SK-N-SH (cell line): ENCODE results near the gene SATB1. TPM values are rescaled to one million over a fixed set of nuclear protein-coding genes. Genes with fewer than 3 reads are reported as not detected.

ENCODE experiments used
- CTCF ChIA-PET: fragments of 300-600, 350-600 bp; formaldehyde crosslinking; extraction: SDS; loops from one replicate; lab custom pipeline; 2021; lab: Yijun Ruan, JAX
- POLR2A ChIA-PET: fragments of 350-600 bp; sonication (Branson Sonifier 250); formaldehyde crosslinking; extraction: SDS; loops from one replicate; lab custom pipeline; 2020; ENCODE audit warnings: antibody characterized with exemption, inconsistent platforms; lab: Yijun Ruan, JAX
- DNase-seq: peaks from one replicate; pipeline ENCODE4 v3.0.0; 2012
- H2AFZ ChIP-seq: fragments of 200-600 bp; sonication (generic); 2 replicates; pipeline ENCODE4 v1.8.1; 2016; ENCODE audit warnings: antibody characterized with exemption, mild to moderate bottlenecking, low read depth
- H3F3A ChIP-seq: fragments of 200-600 bp; sonication (generic); replicated peaks from 2 replicates; pipeline ENCODE3; 2016; ENCODE audit warnings: antibody characterized with exemption, mild to moderate bottlenecking; ENCODE audit not compliant: insufficient read depth
- H3K27ac ChIP-seq, 2 experiments: fragments of 200-500 bp in 1 of 2; fragments of 200-600 bp in 1 of 2; sonication (Bioruptor generic) in 1 of 2; sonication (generic), shearing (Covaris generic) in 1 of 2; 2 replicates each; pipeline versions ENCODE4 v1.5.1 to v1.6.1; 2014 to 2016; ENCODE audit warnings: low read depth in 2 of 2, inconsistent platforms in 1 of 2, low read length in 1 of 2, mild to moderate bottlenecking in 1 of 2, mixed read lengths in 1 of 2
- H3K27me3 ChIP-seq: fragments of 200-600 bp; sonication (generic), shearing (Covaris generic); 2 replicates; pipeline ENCODE4 v1.6.1; 2016; ENCODE audit warnings: mixed run types; ENCODE audit not compliant: insufficient read depth
- H3K36me3 ChIP-seq, 2 experiments: fragments of 200-500 bp in 1 of 2; fragments of 200-600 bp in 1 of 2; sonication (Bioruptor generic) in 1 of 2; sonication (generic) in 1 of 2; replicated peaks in 1 of 2; 2 replicates each; pipeline versions ENCODE3 to v1.5.1; 2014 to 2016; ENCODE audit warnings: low read length in 1 of 2, mild to moderate bottlenecking in 1 of 2; ENCODE audit not compliant: insufficient read depth in 2 of 2, control insufficient read depth in 1 of 2
- H3K4me1 ChIP-seq, 2 experiments: fragments of 200-500 bp in 1 of 2; fragments of 200-600 bp in 1 of 2; sonication (Bioruptor generic) in 1 of 2; sonication (generic), shearing (Covaris generic) in 1 of 2; 2 replicates each; pipeline versions ENCODE4 v1.5.1 to v1.6.1; 2014 to 2016; ENCODE audit warnings: low read depth in 1 of 2, low read length in 1 of 2, mixed run types in 1 of 2; ENCODE audit not compliant: insufficient read depth in 2 of 2, control insufficient read depth in 1 of 2
- H3K4me2 ChIP-seq: fragments of 200-600 bp; sonication (generic), shearing (Covaris generic); 2 replicates; pipeline ENCODE4 v1.6.1; 2017; ENCODE audit warnings: mixed run types
- H3K4me3 ChIP-seq, 2 experiments: fragments of 200-500 bp in 1 of 2; fragments of 200-600 bp in 1 of 2; sonication (Bioruptor generic) in 1 of 2; sonication (generic), shearing (Covaris generic) in 1 of 2; 2 replicates each; pipeline versions ENCODE4 v1.5.1 to v1.8.1; 2014 to 2016; ENCODE audit warnings: low read depth in 2 of 2, inconsistent platforms in 1 of 2, low read length in 1 of 2, mild to moderate bottlenecking in 1 of 2, mixed read lengths in 1 of 2, moderate library complexity in 1 of 2
- H3K79me2 ChIP-seq: fragments of 200-600 bp; sonication (generic); 2 replicates; pipeline ENCODE4 v1.8.1; 2017; ENCODE audit warnings: mild to moderate bottlenecking; ENCODE audit not compliant: insufficient read depth
- H3K9ac ChIP-seq: fragments of 200-600 bp; sonication (generic); 2 replicates; pipeline ENCODE4 v1.6.1; 2017; ENCODE audit warnings: mixed run types
- H3K9me2 ChIP-seq: fragments of 200-600 bp; sonication (generic); 2 replicates; pipeline ENCODE4 v1.6.1; 2017; ENCODE audit warnings: mixed run types
- H3K9me3 ChIP-seq: fragments of 200-600 bp; sonication (generic); 2 replicates; pipeline ENCODE4 v1.6.1; 2017; ENCODE audit warnings: mixed run types, mild to moderate bottlenecking, moderate library complexity
- H4K20me1 ChIP-seq: fragments of 200-600 bp; sonication (generic); 2 replicates; pipeline ENCODE4 v1.6.1; 2017; ENCODE audit warnings: mild to moderate bottlenecking, mixed run types; ENCODE audit not compliant: insufficient read depth
- CHD2 ChIP-seq: fragments of 150-350 bp; IDR thresholded peaks from 2 replicates; pipeline ENCODE4 v1.6.1; 2018; ENCODE audit warnings: low read length; ENCODE audit not compliant: partially characterized antibody
- ELF1 ChIP-seq: IDR thresholded peaks from 2 replicates; pipeline ENCODE4 v1.4.0; 2012
- EP300 ChIP-seq, 2 experiments: IDR thresholded peaks; 2 replicates each; pipeline versions ENCODE4 v1.4.0 to v1.6.1; 2012; ENCODE audit warnings: borderline replicate concordance in 1 of 2, low read depth in 1 of 2, low read length in 1 of 2
- EZH2phosphoT487 ChIP-seq: fragments of 200-600 bp; sonication (generic); IDR thresholded peaks from 2 replicates; pipeline ENCODE4 v1.6.1; 2017; ENCODE audit warnings: low read depth, mixed run types, mild to moderate bottlenecking, antibody characterized with exemption, moderate library complexity, borderline replicate concordance
- GABPA ChIP-seq: IDR thresholded peaks from 2 replicates; pipeline ENCODE4 v1.4.0; 2012; ENCODE audit warnings: low read depth, mild to moderate bottlenecking
- JUND ChIP-seq: IDR thresholded peaks from 2 replicates; pipeline ENCODE4 v1.4.0; 2012
- MXI1 ChIP-seq: IDR thresholded peaks from 2 replicates; pipeline ENCODE4 v1.6.1; 2012; ENCODE audit warnings: mild to moderate bottlenecking, low read depth, low read length, improper control_type of control experiment
- NRF1 ChIP-seq: IDR thresholded peaks from 2 replicates; pipeline ENCODE4 v1.6.1; 2012; ENCODE audit warnings: low read depth, mild to moderate bottlenecking, low read length
- RFX5 ChIP-seq: IDR thresholded peaks from 2 replicates; pipeline ENCODE4 v1.6.1; 2012; ENCODE audit warnings: mild to moderate bottlenecking, improper control_type of control experiment, low read length
- RXRA ChIP-seq: IDR thresholded peaks from 2 replicates; pipeline ENCODE4 v1.4.0; 2012; ENCODE audit warnings: low read depth, mild to moderate bottlenecking, borderline replicate concordance
- SMC3 ChIP-seq: IDR thresholded peaks from 2 replicates; pipeline ENCODE4 v1.6.1; 2012; ENCODE audit warnings: low read depth, low read length, improper control_type of control experiment
- TAF1 ChIP-seq: IDR thresholded peaks from 2 replicates; pipeline ENCODE4 v1.6.1; 2012; ENCODE audit warnings: low read depth, mild to moderate bottlenecking, low read length, moderate library complexity, borderline replicate concordance
- TEAD4 ChIP-seq: IDR thresholded peaks from 2 replicates; pipeline ENCODE4 v1.4.0; 2012; ENCODE audit warnings: mild to moderate bottlenecking, borderline replicate concordance; ENCODE audit not compliant: insufficient read depth
- WGBS: methylation state at CpG from one replicate; pipeline ENCODE4 v1.1.6; 2017; ENCODE audit warnings: low lambda C conversion rate; 5-methylcytosine and 5-hydroxymethylcytosine counted together
- polyA plus RNA-seq, 3 experiments: library from polyadenylated mRNA; depleted of rRNA; stranded (reverse); fragments of >200 nt; gene quantifications; 2 replicates each; pipeline ENCODE4 v1.2.3, GENCODE V29; 2012
- TF ChIP-seq, protein P1 (sequence below): fragments of 200-600 bp; sonication (generic); IDR thresholded peaks from 2 replicates; pipeline ENCODE4 v1.6.1; 2017; ENCODE audit warnings: antibody characterized with exemption, mild to moderate bottlenecking, moderate library complexity
- TF ChIP-seq, protein P2 (sequence below): IDR thresholded peaks from 2 replicates; pipeline ENCODE4 v1.4.0; 2012; ENCODE audit warnings: low read depth, borderline replicate concordance
- TF ChIP-seq, protein P3 (sequence below): fragments of 150-350 bp; IDR thresholded peaks from 2 replicates; pipeline ENCODE4 v1.6.1; 2017; ENCODE audit warnings: antibody characterized with exemption, low read length, low read depth, borderline replicate concordance
- TF ChIP-seq, protein P4 (sequence below): IDR thresholded peaks from 2 replicates; pipeline ENCODE4 v1.4.0; 2012; ENCODE audit warnings: low read depth

The SATB1 gene
- polyA plus RNA-seq, 1 of the 3 experiments (the other 2 are of a cell fraction): 8.5 TPM

DNA sequence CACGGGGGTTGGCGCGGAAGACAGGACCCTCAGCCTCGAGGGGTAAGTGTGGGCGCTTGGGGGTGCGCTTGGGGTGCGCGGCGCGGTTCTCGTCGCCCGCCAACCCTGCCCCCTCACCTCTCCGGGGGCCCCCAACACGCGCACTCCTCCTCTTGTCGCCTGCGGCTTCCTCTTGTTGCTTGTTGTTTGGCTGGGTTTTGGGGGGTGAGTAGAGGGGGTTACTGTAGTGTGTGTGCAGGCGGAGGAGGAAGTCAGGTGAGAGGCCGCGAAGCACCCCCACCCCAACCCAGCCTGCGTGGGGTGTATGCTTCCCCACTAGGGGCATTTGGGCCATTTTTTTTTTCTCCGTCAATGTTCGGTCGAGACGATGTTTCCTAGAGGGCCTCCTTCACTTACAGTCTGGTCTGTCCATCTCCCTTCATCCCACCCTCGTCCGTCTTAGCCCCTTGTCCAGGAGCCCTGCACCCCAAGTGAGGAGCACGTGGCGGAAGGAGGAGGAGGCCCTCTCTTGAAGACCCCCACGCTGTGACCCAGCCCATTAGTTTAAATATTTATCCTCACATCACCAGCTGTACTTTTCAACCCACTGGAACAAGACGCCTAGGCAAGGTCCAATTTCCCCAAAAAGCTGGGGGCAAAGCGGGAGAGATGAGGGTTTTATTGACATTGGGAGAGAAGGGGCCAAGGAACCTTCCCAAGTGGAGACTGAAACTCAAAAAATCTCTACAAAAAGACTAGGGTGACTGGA lies 20.4 kb upstream of the SATB1 start:
- no peak for TF ChIP-seq JUND
- no peak for TF ChIP-seq TAF1
- TF ChIP-seq RFX5: no peak
- TF ChIP-seq ELF1: no peak
- TF ChIP-seq GABPA: no peak
- TF ChIP-seq TEAD4: no peak
- no peak for TF ChIP-seq EP300 (IDR thresholded peaks at IDR 0.05; ENCODE audit: borderline replicate concordance in 1 of 2, low read depth in 1 of 2, low read length in 1 of 2)
- no peak for TF ChIP-seq NRF1
- TF ChIP-seq, protein P1, sequence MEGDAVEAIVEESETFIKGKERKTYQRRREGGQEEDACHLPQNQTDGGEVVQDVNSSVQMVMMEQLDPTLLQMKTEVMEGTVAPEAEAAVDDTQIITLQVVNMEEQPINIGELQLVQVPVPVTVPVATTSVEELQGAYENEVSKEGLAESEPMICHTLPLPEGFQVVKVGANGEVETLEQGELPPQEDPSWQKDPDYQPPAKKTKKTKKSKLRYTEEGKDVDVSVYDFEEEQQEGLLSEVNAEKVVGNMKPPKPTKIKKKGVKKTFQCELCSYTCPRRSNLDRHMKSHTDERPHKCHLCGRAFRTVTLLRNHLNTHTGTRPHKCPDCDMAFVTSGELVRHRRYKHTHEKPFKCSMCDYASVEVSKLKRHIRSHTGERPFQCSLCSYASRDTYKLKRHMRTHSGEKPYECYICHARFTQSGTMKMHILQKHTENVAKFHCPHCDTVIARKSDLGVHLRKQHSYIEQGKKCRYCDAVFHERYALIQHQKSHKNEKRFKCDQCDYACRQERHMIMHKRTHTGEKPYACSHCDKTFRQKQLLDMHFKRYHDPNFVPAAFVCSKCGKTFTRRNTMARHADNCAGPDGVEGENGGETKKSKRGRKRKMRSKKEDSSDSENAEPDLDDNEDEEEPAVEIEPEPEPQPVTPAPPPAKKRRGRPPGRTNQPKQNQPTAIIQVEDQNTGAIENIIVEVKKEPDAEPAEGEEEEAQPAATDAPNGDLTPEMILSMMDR: no peak
- TF ChIP-seq, protein P2, sequence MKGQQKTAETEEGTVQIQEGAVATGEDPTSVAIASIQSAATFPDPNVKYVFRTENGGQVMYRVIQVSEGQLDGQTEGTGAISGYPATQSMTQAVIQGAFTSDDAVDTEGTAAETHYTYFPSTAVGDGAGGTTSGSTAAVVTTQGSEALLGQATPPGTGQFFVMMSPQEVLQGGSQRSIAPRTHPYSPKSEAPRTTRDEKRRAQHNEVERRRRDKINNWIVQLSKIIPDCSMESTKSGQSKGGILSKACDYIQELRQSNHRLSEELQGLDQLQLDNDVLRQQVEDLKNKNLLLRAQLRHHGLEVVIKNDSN: no peak
- TF ChIP-seq, protein P3, sequence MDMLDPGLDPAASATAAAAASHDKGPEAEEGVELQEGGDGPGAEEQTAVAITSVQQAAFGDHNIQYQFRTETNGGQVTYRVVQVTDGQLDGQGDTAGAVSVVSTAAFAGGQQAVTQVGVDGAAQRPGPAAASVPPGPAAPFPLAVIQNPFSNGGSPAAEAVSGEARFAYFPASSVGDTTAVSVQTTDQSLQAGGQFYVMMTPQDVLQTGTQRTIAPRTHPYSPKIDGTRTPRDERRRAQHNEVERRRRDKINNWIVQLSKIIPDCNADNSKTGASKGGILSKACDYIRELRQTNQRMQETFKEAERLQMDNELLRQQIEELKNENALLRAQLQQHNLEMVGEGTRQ: no peak
- no peak for TF ChIP-seq SMC3
- TF ChIP-seq RXRA: no peak
- no peak for TF ChIP-seq CHD2
- no peak for TF ChIP-seq EZH2phosphoT487
- TF ChIP-seq, protein P4, sequence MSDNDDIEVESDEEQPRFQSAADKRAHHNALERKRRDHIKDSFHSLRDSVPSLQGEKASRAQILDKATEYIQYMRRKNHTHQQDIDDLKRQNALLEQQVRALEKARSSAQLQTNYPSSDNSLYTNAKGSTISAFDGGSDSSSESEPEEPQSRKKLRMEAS: no peak
- no peak for TF ChIP-seq MXI1
- H3K79me2 ChIP-seq: no peaks in the 10 kb centered on the region; the same call in 1 of the 2 replicates
- no peaks in the 10 kb centered on the region for H4K20me1 ChIP-seq
- H2AFZ ChIP-seq: peak overlapping the region; percentile 74; the same call in 1 of the 2 replicates
- peaks cover 7% of the 10 kb centered on the region for H3F3A ChIP-seq
- H3K9me3 ChIP-seq: no peaks in the 10 kb centered on the region
- peak; percentile 70 for DNase-seq
- CTCF ChIA-PET: interaction anchor here (0.6 to 2.7 kb wide), 17 partner anchors 9 to 1099 kb away, joined by 3 to 13 read pairs (median 3); no protein-coding TSS in a partner anchor
- H3K9ac ChIP-seq: no peak overlapping the region
- peaks cover 28% of the 10 kb centered on the region; the same call in 1 of the 2 replicates for H3K27me3 ChIP-seq
- H3K9me2 ChIP-seq: no peaks in the 10 kb centered on the region
- WGBS: 8% methylated on average over 27 of the region's 33 CpGs
- POLR2A ChIA-PET: interaction anchor here (1.0 kb wide), 1 partner anchor 332 kb away, joined by 5 read pairs; no protein-coding TSS in a partner anchor
- no peak overlapping the region for H3K27ac ChIP-seq
- H3K4me1 ChIP-seq: peaks cover 0 to 17% of the 10 kb centered on the region in 2 experiments; a peak in 2 of 4 replicates
- H3K4me2 ChIP-seq: peak overlapping the region; percentile 78; the same call in 1 of the 2 replicates
- H3K4me3 ChIP-seq: peak overlapping the region; percentile 39 to 61
- H3K36me3 ChIP-seq: no peaks in the 10 kb centered on the region
